Measurements from ENCODE around the gene GRIK2.

- TF ChIP-seq CTCF (IDR thresholded peaks at IDR 0.05) (no peak), POLR2A (IDR thresholded peaks at IDR 0.05) (no peak)
Observed at GRCh38 chr6:101811108-101811507, 417.6 kb downstream of the GRIK2 start.
